Activated CD8-positive, alpha-beta T cell treated with anti-CD3 and anti-CD28 coated beads for 36 hours (primary cell): ENCODE measurements around the gene CCDC102A. TPM values are rescaled to one million over a fixed set of nuclear protein-coding genes. Genes with fewer than 3 reads are reported as not detected.

ENCODE experiments used
- ATAC-seq: fragments of 200-7000 bp; cut with Tn5 transposase; one replicate; pipeline ENCODE4 v1.10.0; 2021; ENCODE audit warnings: mild to moderate bottlenecking, moderate library complexity
- CTCF ChIA-PET: fragments of 350-600 bp; sonication (Branson Sonifier 250); formaldehyde crosslinking; loops from one replicate; lab custom pipeline; 2021; ENCODE audit warnings: antibody characterized with exemption; lab: Charles Lee
- POLR2A ChIA-PET: fragments of 350-600 bp; sonication (Branson Sonifier 250); formaldehyde crosslinking; loops from one replicate; lab custom pipeline; 2021; ENCODE audit warnings: antibody characterized with exemption; lab: Charles Lee
- DNase-seq: peaks from one replicate; pipeline ENCODE4 v3.0.0-alpha.2; 2020
- H3K27ac Mint-ChIP-seq: one replicate; pipeline ENCODE4 v1.8.0; 2021; ENCODE audit warnings: mild to moderate bottlenecking, mixed read lengths
- H3K27me3 Mint-ChIP-seq: one replicate; pipeline ENCODE4 v1.8.0; 2021; ENCODE audit warnings: mixed read lengths
- H3K36me3 Mint-ChIP-seq: one replicate; pipeline ENCODE4 v1.8.0; 2021; ENCODE audit warnings: low read depth, mixed read lengths
- H3K4me1 Mint-ChIP-seq: one replicate; pipeline ENCODE4 v1.8.0; 2021; ENCODE audit warnings: low read depth, mixed read lengths
- H3K4me3 Mint-ChIP-seq: one replicate; pipeline ENCODE4 v1.8.0; 2021; ENCODE audit warnings: mild to moderate bottlenecking, moderate library complexity, mixed read lengths
- H3K9me3 Mint-ChIP-seq: one replicate; pipeline ENCODE4 v1.8.0; 2021; ENCODE audit warnings: mixed read lengths
- intact Hi-C: fragments of 100-400 bp; cut with micrococcal nuclease; formaldehyde crosslinking; loops from one replicate; pipeline ENCODE4 v1.10.0; 2022
- total RNA-seq, 2 experiments: library from RNA; stranded (reverse); gene quantifications; one replicate each; pipeline ENCODE4 v1.2.3, GENCODE V29; 2021
- TF ChIP-seq, protein P1 (sequence below): fragments of 200-600 bp; IDR thresholded peaks from one replicate; pipeline ENCODE4 v1.8.0; 2022; ENCODE audit warnings: antibody characterized with exemption, mild to moderate bottlenecking

Gene CCDC102A
- total RNA-seq, 2 experiments from 2014 or later, result 7.1 to 7.9 TPM

DNA sequence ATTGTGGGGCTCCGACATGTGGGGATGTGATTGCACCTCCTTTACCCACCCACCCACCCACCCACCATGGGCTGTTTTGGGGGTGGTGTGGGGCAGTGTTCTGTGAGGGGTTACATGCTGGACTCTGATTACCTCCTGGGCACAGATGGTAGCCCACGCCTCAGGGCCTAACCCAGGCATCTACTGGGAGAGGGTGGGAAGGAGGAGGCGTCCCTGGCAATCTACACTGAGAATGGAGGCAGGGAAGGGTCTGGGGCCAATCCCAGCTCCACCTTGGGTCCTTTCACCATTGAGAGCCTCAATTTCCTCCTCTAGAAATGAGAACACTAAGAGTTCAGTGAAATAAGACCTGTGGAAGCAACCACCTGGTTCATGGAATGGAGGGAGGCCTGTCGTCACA, 38.3 kb downstream of the CCDC102A start:
- DNase-seq (no peak), ATAC-seq (no peak)
- POLR2A ChIA-PET, result no interaction called here
- intact Hi-C loops, result no loop called here
- no peak overlapping the region for H3K27ac Mint-ChIP-seq
- CTCF ChIA-PET, result interaction anchor here (1.2 to 1.5 kb wide), 2 partner anchors 11 to 21 kb away, joined by 3 to 6 read pairs; no protein-coding TSS in a partner anchor
- H3K4me1 Mint-ChIP-seq, result peaks cover 11% of the 10 kb centered on the region
- no peaks in the 10 kb centered on the region for H3K27me3 Mint-ChIP-seq
- no peaks in the 10 kb centered on the region for H3K36me3 Mint-ChIP-seq
- TF ChIP-seq, protein P1, sequence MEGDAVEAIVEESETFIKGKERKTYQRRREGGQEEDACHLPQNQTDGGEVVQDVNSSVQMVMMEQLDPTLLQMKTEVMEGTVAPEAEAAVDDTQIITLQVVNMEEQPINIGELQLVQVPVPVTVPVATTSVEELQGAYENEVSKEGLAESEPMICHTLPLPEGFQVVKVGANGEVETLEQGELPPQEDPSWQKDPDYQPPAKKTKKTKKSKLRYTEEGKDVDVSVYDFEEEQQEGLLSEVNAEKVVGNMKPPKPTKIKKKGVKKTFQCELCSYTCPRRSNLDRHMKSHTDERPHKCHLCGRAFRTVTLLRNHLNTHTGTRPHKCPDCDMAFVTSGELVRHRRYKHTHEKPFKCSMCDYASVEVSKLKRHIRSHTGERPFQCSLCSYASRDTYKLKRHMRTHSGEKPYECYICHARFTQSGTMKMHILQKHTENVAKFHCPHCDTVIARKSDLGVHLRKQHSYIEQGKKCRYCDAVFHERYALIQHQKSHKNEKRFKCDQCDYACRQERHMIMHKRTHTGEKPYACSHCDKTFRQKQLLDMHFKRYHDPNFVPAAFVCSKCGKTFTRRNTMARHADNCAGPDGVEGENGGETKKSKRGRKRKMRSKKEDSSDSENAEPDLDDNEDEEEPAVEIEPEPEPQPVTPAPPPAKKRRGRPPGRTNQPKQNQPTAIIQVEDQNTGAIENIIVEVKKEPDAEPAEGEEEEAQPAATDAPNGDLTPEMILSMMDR, result no peak
- H3K9me3 Mint-ChIP-seq, result no peaks in the 10 kb centered on the region
- no peak overlapping the region for H3K4me3 Mint-ChIP-seq

DNA sequence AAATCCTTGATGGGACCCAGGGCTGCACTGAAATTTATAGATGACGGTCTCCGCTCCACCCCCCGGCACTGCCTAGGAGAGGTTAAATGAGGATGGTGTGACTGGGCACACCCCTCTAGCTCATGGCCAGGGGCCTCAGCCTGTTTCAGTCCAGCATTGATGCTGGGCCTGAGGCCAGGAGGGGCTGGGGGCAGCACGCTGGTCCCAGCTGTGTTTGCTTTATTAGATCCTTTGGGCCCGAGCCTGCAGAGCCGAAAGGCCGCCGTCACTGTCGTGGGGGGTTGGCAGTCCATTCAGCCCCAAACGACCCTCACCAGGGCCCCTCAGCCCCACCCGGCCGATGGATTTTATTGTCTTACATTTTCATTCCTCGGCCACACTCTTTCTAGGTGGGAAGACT, 39.2 kb downstream of the CCDC102A start:
- no peaks in the 10 kb centered on the region for H3K27me3 Mint-ChIP-seq
- intact Hi-C loops, result no loop called here
- TF ChIP-seq, protein P1, result no peak
- ChIA-PET CTCF (interaction anchor here (0.7 to 1.2 kb wide), 2 partner anchors 10 to 23 kb away, joined by 3 read pairs; no protein-coding TSS in a partner anchor), POLR2A (no interaction called here)
- no peak overlapping the region for H3K4me3 Mint-ChIP-seq
- no peak for DNase-seq
- H3K27ac Mint-ChIP-seq, result no peak overlapping the region
- ATAC-seq, result no peak
- H3K36me3 Mint-ChIP-seq, result no peaks in the 10 kb centered on the region
- no peaks in the 10 kb centered on the region for H3K9me3 Mint-ChIP-seq
- H3K4me1 Mint-ChIP-seq, result peaks cover 11% of the 10 kb centered on the region

DNA sequence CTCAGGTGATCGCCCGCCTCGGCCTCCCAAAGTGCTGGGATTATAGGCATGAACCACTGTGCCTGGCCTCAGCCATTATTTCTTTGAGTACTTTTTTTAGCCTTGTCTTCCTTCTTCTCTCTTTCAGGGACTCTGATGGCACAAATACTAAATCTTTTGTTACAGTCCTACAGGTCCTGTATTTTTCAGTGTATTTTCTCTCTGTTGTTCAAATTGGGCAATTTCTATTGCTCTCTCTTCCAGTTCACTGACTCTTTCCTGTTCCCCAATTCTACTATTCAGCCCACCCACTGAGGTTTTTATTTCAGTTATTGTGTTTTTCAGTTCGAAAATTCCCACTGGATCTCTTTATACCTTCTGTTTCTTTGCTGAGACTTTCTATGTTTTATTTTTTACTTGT, 42.6 kb downstream of the CCDC102A start:
- POLR2A ChIA-PET, result no interaction called here
- CTCF ChIA-PET, result no interaction called here
- no peak for ATAC-seq
- TF ChIP-seq, protein P1, result no peak
- H3K9me3 Mint-ChIP-seq, result no peaks in the 10 kb centered on the region
- H3K4me3 Mint-ChIP-seq, result no peak overlapping the region
- no peak for DNase-seq
- no peaks in the 10 kb centered on the region for H3K27me3 Mint-ChIP-seq
- H3K4me1 Mint-ChIP-seq, result no peaks in the 10 kb centered on the region
- no peaks in the 10 kb centered on the region for H3K36me3 Mint-ChIP-seq
- intact Hi-C loops, result no loop called here
- H3K27ac Mint-ChIP-seq, result no peak overlapping the region

DNA sequence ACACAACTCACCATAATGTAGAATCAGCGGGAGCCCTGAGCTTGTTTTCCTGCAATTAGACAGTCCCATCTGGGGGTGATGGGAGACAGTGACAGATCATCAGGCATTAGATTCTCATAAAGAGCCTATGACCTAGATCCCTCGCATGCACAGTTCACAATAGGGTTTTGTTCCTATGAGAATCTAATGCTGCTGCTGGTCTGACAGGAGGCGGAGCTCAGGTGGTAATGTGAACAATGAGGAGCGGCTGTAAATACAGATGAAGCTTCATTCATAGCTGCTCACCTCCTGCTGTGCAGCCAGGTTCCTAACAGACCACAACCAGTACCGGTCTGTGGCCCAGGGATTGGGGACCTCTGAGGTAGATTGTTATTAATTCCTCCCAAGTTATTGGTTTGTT, 47.1 kb downstream of the CCDC102A start:
- Mint-ChIP-seq H3K36me3 (no peaks in the 10 kb centered on the region), H3K27ac (no peak overlapping the region), H3K4me3 (no peak overlapping the region), H3K4me1 (peaks cover 22% of the 10 kb centered on the region), H3K27me3 (no peaks in the 10 kb centered on the region), H3K9me3 (no peaks in the 10 kb centered on the region)
- DNase-seq (no peak), ATAC-seq (no peak)
- intact Hi-C loops, result loop anchor here (5.0 kb wide), 1 partner anchor 48 kb away; the partner anchor contains the start of gene CCDC102A
- ChIA-PET CTCF (interaction anchor here (0.6 to 8.6 kb wide), 3 partner anchors 30 to 106 kb away, joined by 3 to 60 read pairs (median 3); no protein-coding TSS in a partner anchor), POLR2A (interaction anchor here (1.1 to 1.6 kb wide), 3 partner anchors 11 to 29 kb away, joined by 3 to 4 read pairs (median 3); no protein-coding TSS in a partner anchor)
- TF ChIP-seq, protein P1, result no peak
